SJSA1 (cell line): ENCODE data around the gene CETP. TPM values are rescaled to one million over a fixed set of nuclear protein-coding genes. Genes with fewer than 3 reads are reported as not detected.
"Not testable (repeated sequence)": the region's sequence is repeated elsewhere in the genome, so short reads cannot be mapped to it uniquely, and the experiment has no call there.

Source experiments
- DNase-seq, 2 experiments: peaks; one replicate each; pipeline ENCODE4 v3.0.0-alpha.2; 2015 to 2020; ENCODE audit warnings: low spot score in 2 of 2, low read depth in 1 of 2
- H3K27ac ChIP-seq: fragments of 250-450 bp; sonication (Bioruptor Pico); 2 replicates; pipeline ENCODE4 v1.5.1; 2020; ENCODE audit warnings: mild to moderate bottlenecking, moderate library complexity
- H3K27me3 ChIP-seq: fragments of 250-450 bp; sonication (Bioruptor Pico); replicated peaks from 2 replicates; pipeline ENCODE4 v1.5.1; 2020; ENCODE audit warnings: mild to moderate bottlenecking, moderate library complexity
- H3K36me3 ChIP-seq: fragments of 250-450 bp; sonication (Bioruptor Pico); 2 replicates; pipeline ENCODE4 v1.5.1; 2020; ENCODE audit warnings: mild to moderate bottlenecking
- H3K4me1 ChIP-seq: fragments of 250-450 bp; sonication (Bioruptor Pico); replicated peaks from 2 replicates; pipeline ENCODE4 v1.6.1; 2021; ENCODE audit warnings: mild to moderate bottlenecking
- H3K4me3 ChIP-seq: fragments of 250-450 bp; sonication (Bioruptor Pico); 2 replicates; pipeline ENCODE4 v1.5.1; 2020; ENCODE audit warnings: mild to moderate bottlenecking
- H3K9me3 ChIP-seq: fragments of 250-450 bp; sonication (Bioruptor Pico); replicated peaks from 2 replicates; pipeline ENCODE4 v1.5.1; 2020; ENCODE audit warnings: mild to moderate bottlenecking
- total RNA-seq: library from RNA; depleted of rRNA; stranded (reverse); fragments of >200 nt; shearing (Covaris generic); gene quantifications from 2 replicates; pipeline ENCODE4 v1.2.3, GENCODE V29; 2014

CETP gene
- total RNA-seq, 1 experiment from 2014 or later = 0.08 TPM

DNA sequence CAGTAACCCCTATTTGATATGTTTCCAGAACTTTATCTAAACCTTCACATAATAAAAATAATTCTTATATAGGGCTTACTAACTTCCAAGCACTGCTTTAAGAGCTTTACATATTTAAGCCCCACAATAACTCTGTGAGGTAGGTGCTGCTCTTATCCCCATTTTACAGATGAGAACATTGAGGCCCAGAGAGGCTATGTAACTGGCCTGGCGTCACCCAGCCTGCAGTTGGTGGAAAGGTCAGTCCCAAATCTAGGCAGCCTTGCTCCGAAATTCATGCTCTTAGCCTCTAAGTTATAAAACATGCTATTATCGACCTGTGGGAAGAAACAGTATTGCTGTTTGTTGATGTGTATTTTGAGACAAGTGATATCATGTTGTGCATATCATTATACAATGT is 36.6 kb downstream of the CETP start:
- peaks cover 28% of the 10 kb centered on the region for H3K4me1 ChIP-seq
- DNase-seq = no peak

GRCh38 chr16:56998861-56999260 is 37.1 kb downstream of the CETP start:
- H3K27ac ChIP-seq = peak overlapping the region; percentile 90
- peaks cover 28% of the 10 kb centered on the region for H3K4me1 ChIP-seq
- H3K36me3 ChIP-seq = peaks cover 32% of the 10 kb centered on the region
- H3K9me3 ChIP-seq = no peaks in the 10 kb centered on the region
- no peak for DNase-seq
- H3K27me3 ChIP-seq = no peaks in the 10 kb centered on the region
- no peak overlapping the region for H3K4me3 ChIP-seq

More for the DNA sequence above, 36.6 kb downstream of the CETP start:
- Histone ChIP-seq H3K27ac (no peak overlapping the region), H3K36me3 (peaks cover 34% of the 10 kb centered on the region), H3K9me3 (no peaks in the 10 kb centered on the region), H3K27me3 (no peaks in the 10 kb centered on the region), H3K4me3 (no peak overlapping the region)

GRCh38 chr16:56999409-57000270 is 37.9 kb downstream of the CETP start:
- H3K36me3 ChIP-seq = peaks cover 38% of the 10 kb centered on the region
- H3K27ac ChIP-seq = peak overlapping the region; percentile 90
- no peaks in the 10 kb centered on the region for H3K9me3 ChIP-seq
- no peaks in the 10 kb centered on the region for H3K27me3 ChIP-seq
- H3K4me1 ChIP-seq = peaks cover 28% of the 10 kb centered on the region
- no peak overlapping the region for H3K4me3 ChIP-seq
- no peak for DNase-seq

DNA sequence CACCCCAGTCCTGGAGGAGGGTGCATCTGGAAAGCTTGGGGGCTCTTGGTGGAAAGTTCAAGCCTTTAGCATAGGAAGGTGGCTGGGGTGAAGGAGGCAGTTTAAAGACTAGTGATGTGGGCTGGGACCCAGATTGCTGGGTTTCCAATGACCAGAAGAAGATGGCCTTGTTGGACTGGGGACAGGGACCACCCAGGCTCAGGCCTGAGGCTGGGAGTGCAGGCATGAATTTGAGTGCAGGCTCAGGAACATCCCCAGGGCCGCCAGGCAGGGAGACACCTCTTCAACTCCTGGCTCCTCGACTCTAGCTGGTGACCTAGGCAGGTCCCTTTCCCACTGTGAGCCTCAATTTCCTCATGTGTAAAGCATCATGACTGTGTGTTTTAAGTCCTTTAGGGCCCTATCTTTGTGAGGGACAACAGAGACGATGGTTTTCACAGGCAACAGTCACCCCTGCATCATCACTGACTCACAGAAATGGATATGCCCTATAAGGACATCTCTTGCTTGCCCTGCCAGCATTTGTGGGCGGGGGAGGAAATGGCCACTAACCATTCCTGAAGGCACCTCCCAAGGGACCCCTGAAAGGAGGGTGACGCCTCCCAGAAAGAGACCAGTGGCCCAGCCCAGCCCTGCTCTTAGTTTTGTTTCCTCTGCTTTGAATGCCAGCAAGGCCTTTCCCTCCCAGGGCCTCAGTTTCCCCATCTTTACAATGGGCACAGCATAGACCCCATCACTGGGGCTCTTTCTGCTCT is 38.7 kb downstream of the CETP start:
- H3K9me3 ChIP-seq = no peaks in the 10 kb centered on the region
- H3K27me3 ChIP-seq = no peaks in the 10 kb centered on the region
- DNase-seq = peak; percentile 93 to 98
- H3K27ac ChIP-seq = peak overlapping the region; percentile 90
- peaks cover 28% of the 10 kb centered on the region for H3K4me1 ChIP-seq
- no peak overlapping the region for H3K4me3 ChIP-seq
- peaks cover 43% of the 10 kb centered on the region for H3K36me3 ChIP-seq

GRCh38 chr16:57001026-57001679 is 39.4 kb downstream of the CETP start:
- DNase-seq = no peak
- Histone ChIP-seq H3K36me3 (peaks cover 43% of the 10 kb centered on the region), H3K9me3 (no peaks in the 10 kb centered on the region), H3K27me3 (no peaks in the 10 kb centered on the region), H3K27ac (peak overlapping the region; percentile 90), H3K4me1 (peaks cover 28% of the 10 kb centered on the region), H3K4me3 (no peak overlapping the region)

DNA sequence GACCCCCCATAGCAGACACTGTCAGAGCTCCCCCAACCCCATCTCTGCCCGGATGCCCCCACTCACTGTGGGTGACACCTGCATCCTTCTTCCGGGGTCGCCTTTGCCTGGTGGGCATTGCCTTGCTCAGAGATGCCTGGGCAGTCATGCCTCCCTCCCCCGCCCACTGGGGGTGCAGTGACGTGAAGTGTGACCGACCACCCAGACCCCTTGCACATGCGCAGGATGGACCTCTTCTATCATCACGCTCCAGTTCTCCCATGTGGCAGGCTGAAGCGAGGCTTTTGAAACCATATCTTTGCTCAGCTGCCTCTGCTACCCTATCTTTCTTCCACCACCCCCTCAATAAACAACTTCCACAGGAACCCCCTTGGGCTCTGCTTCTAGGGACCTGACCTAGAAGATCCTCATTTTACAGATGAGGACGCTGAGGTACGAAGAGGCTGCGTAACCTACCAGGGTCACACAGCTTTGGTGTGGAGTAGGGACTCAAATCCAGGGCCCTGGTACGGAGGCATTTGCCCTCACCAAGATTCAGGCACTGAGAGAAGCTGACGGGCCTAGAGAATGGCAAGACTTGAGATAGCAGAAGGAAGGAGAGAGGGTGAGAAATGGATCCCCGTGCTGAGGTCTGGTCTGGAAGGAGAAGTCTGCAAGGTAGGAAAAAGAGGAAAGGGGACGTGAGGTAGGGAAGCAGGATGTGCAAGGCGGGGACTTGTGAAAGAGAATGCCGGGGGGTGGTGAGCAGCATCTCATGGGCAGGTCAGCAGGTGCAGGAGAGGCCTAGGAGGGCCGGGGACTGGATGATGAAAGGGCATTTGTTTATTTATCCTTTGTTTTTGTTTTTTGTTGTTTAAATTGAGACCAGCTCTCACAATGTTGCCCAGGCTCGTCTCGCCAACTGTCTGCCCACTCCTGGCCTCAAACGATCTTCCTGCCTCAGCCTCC is 42.0 kb downstream of the CETP start:
- Histone ChIP-seq H3K9me3 (no peaks in the 10 kb centered on the region), H3K27ac (no peak overlapping the region), H3K36me3 (peaks cover 29% of the 10 kb centered on the region), H3K4me1 (peaks cover 26% of the 10 kb centered on the region), H3K4me3 (no peak overlapping the region), H3K27me3 (no peaks in the 10 kb centered on the region)
- DNase-seq = no peak

DNA sequence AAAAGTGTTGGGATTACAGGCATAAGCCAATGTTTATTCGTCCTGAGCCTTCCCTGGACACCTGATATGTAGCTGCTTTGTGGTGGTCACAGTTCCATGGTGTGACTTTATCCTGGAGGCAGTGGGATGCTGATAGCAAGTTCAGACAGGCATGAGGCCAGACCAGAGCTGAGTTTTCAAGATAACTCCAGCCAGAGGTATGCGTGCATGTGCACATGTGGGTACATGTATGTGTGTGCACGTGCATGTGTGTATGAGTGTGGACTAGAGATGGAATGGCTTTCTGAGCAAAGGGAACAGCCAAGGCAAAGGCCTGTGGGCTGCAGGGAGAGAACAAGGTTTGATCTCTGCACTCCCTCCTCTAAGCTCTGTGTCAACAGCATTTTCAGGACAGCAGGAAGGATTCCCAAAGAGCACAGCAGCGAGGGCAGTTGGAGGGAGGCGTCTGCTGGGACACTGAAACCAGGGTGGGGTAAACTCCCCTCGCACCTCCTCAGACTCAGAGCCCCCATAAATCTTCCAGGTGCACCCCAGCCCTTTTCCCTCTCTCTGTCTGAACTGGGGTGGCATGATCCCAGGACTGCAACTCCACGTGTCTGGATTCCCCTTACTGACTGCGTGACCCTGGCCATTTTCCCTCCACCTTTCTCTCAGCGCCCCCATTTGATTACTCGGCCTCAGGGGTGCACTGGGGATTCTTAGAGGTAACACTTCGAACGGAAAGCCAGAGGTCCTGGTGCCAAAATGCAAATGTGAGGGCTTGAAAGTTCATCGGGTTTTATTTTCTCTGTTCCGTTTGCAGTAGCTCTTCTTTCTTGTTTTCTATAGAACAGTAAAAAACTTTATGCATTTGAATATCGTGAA is 42.9 kb downstream of the CETP start:
- no peaks in the 10 kb centered on the region for H3K27me3 ChIP-seq
- no peak overlapping the region for H3K27ac ChIP-seq
- DNase-seq = no peak
- peaks cover 17% of the 10 kb centered on the region for H3K4me1 ChIP-seq
- no peak overlapping the region for H3K4me3 ChIP-seq
- H3K9me3 ChIP-seq = no peaks in the 10 kb centered on the region
- peaks cover 20% of the 10 kb centered on the region for H3K36me3 ChIP-seq

GRCh38 chr16:57005597-57005996 is 43.8 kb downstream of the CETP start:
- not testable (repeated sequence) for H3K27me3 ChIP-seq, DNase-seq, H3K9me3 ChIP-seq, H3K4me1 ChIP-seq, H3K4me3 ChIP-seq, H3K27ac ChIP-seq
- H3K36me3 ChIP-seq = peaks cover 19% of the 10 kb centered on the region

- Histone ChIP-seq H3K4me1 (no peaks in the 10 kb centered on the region; the same call in 1 of the 2 replicates), H3K27ac (no peak overlapping the region), H3K9me3 (no peaks in the 10 kb centered on the region), H3K4me3 (no peak overlapping the region), H3K36me3 (peaks cover 13% of the 10 kb centered on the region), H3K27me3 (no peaks in the 10 kb centered on the region)
- DNase-seq = no peak
Observed at GRCh38 chr16:57007050-57007449, 45.3 kb downstream of the CETP start.

- no peak overlapping the region for H3K4me3 ChIP-seq
Observed at GRCh38 chr16:57007530-57007929, 45.8 kb downstream of the CETP start.

DNA sequence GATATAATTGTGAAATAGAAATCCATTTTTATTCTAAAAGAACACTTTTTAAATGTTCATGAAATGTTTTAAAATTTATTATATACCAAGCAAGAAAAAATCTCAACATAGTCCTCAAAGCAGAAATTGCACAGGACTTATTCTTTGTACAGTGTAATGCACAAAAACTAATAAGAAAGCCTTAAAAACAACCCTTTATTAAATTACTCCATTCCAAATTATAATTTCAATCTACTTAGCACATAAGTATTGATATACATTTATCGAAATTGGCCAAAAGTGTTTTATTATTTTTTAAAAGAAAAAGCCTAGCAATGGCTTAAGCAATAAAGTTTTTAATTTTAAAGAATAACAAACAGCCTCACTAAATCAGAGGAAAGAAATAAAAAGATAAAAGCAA is 46.7 kb downstream of the CETP start:
- Histone ChIP-seq H3K4me3 (no peak overlapping the region), H3K4me1 (peaks cover 13% of the 10 kb centered on the region), H3K36me3 (peaks cover 13% of the 10 kb centered on the region), H3K27me3 (no peaks in the 10 kb centered on the region), H3K9me3 (no peaks in the 10 kb centered on the region), H3K27ac (no peak overlapping the region)
- no peak for DNase-seq

More at GRCh38 chr16:57007530-57007929, 45.8 kb downstream of the CETP start:
- H3K27ac ChIP-seq = no peak overlapping the region
- no peak for DNase-seq
- no peaks in the 10 kb centered on the region for H3K27me3 ChIP-seq
- H3K4me1 ChIP-seq = peaks cover 4% of the 10 kb centered on the region; the same call in 1 of the 2 replicates
- H3K9me3 ChIP-seq = no peaks in the 10 kb centered on the region
- H3K36me3 ChIP-seq = peaks cover 13% of the 10 kb centered on the region

GRCh38 chr16:57009643-57010170 is 48.0 kb downstream of the CETP start:
- DNase-seq = no peak
- Histone ChIP-seq H3K27me3 (no peaks in the 10 kb centered on the region), H3K4me3 (no peak overlapping the region), H3K27ac (no peak overlapping the region), H3K36me3 (peaks cover 12% of the 10 kb centered on the region), H3K4me1 (peaks cover 22% of the 10 kb centered on the region), H3K9me3 (no peaks in the 10 kb centered on the region)
